GM19328 (cell line): ENCODE measurements around the gene CYP8B1.

Experiments
- ATAC-seq: cut with Tn5 transposase; IDR thresholded peaks from one replicate; pipeline ENCODE4 v1.9.1; 2021; ENCODE audit warnings: mild to moderate bottlenecking, moderate library complexity; ENCODE audit not compliant: unreplicated experiment

Gene CYP8B1, protein sequence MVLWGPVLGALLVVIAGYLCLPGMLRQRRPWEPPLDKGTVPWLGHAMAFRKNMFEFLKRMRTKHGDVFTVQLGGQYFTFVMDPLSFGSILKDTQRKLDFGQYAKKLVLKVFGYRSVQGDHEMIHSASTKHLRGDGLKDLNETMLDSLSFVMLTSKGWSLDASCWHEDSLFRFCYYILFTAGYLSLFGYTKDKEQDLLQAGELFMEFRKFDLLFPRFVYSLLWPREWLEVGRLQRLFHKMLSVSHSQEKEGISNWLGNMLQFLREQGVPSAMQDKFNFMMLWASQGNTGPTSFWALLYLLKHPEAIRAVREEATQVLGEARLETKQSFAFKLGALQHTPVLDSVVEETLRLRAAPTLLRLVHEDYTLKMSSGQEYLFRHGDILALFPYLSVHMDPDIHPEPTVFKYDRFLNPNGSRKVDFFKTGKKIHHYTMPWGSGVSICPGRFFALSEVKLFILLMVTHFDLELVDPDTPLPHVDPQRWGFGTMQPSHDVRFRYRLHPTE

DNA sequence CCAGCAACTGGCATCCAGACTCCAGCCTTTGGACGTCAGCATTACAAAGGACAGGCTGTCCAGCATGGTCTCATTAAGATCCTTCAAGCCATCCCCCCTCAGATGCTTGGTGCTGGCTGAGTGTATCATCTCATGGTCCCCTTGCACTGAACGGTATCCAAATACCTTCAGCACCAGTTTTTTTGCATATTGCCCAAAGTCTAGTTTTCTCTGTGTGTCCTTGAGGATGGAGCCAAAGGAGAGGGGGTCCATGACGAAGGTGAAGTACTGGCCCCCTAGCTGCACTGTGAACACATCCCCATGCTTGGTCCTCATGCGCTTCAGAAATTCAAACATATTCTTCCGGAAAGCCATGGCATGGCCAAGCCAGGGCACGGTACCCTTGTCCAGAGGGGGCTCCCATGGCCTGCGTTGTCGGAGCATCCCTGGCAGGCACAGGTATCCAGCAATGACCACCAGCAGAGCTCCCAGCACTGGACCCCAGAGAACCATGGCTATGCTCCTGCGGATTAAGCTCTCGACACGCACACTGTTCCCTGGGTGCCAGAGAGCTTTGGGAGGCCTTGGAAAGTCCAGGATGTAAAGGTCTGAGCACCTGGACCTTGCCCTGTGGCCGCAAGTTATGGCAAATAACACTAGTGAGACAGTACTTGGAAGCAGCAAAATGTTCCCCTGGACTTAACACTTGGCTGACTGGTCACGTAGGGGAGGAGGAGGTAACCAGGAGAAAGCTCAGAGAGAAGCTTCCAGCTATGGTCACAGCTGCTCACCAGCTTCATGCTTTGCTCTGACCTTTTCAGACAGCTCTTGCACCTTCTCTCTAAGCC, at the start of gene CYP8B1:
TSS of gene CYP8B1 (minus strand) at position 555 of the 827 bp plus-strand sequence. CDS start at position 492, 63 bp downstream.
- no peak for ATAC-seq

DNA sequence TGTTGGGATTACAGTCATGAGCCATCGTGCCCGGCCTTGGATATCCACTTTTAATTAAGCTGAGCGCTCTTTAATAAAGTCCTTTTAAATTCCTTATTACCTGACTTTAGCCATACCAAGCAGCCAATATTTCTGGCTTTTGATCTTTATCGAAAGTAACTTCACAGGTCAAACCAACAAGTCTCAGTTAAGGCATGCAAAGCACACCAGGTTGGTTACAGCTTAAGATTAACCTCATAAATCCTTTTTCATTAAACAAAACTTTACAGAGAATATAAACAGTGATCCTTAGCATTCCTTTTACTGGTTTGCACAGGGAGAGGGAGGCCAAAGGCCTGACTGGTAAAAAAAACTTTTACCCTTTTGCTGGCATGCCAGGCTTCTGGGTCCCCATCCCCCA, 47.9 kb upstream of the CYP8B1 start:
- no peak for ATAC-seq

DNA sequence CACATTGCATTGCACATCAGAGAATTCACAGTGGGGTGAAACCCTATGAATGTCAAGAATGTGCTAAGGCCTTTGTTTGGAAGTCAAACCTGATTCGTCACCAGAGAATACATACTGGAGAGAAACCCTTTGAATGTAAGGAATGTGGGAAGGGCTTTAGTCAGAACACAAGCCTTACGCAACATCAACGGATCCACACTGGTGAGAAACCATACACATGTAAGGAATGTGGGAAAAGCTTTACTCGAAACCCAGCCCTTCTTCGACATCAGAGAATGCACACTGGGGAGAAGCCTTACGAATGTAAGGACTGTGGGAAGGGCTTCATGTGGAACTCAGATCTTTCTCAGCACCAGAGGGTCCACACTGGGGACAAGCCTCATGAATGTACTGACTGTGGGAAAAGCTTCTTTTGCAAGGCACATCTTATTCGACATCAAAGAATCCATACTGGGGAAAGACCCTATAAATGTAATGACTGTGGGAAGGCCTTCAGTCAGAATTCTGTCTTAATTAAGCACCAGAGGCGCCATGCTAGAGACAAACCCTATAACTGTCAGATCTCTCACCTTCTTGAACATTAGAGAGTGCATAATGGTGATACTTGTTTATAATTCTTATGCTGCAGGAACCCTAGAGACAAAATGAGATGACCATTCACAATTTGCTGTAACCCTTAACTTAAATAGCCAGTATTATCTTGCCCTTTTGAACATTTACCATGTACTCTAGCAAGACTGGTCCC, 39.3 kb upstream of the CYP8B1 start:
- ATAC-seq = no peak

DNA sequence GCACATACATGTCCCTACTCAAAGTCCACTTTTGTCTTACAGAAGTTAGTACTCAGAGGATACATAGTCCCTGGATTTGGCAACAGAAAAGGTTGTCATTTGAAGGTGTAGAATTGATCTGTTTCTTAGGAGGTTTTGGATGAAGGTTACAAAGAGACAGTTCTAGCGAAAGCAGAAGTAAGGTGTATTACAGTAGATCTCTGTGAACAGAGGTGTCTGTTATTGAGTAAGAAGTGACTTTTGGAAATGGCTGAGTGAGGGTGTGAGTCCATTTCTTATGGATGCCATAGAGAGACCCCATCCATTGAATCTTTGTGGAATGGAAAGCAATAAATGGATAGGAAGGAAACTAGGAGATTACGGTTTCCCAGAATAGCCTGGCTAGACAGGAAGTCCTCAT, 35.9 kb upstream of the CYP8B1 start:
- no peak for ATAC-seq

DNA sequence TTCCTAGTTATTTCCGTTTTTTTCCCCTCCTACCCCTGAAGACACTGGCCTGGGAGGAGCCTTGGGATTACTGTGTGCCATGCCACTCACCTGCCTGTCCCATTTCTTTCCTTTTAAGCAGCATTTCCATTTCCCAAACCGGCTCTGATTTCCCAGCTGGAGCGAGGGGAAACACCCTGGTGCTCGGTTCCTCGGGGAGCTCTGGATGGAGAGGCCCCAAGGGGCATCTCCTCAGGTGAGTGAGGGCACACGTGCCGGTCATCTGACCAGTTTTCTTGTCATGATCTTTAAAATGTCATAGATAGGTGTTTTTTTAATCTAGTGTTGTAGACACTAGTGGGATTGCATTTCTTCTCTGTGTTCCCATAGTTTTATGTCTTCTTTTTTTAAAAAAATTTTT, 33.0 kb upstream of the CYP8B1 start:
- ATAC-seq = no peak

DNA sequence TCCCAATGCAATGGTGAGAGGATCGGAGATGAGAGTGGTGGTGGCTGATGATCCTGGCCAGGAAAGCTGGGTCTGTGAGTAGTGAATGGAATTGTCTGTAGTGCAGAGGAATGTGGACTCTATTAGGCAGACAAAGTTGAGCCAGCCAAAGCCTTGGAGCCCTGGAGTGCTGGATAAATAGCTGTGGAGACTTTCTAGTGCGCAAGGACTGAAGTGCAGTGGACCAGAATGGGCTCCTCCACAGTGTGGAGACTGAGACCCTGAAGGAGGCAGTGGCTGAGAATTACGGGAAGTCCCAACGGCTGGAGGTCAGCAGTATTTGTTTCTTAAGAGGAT, 31.1 kb upstream of the CYP8B1 start:
- no peak for ATAC-seq

DNA sequence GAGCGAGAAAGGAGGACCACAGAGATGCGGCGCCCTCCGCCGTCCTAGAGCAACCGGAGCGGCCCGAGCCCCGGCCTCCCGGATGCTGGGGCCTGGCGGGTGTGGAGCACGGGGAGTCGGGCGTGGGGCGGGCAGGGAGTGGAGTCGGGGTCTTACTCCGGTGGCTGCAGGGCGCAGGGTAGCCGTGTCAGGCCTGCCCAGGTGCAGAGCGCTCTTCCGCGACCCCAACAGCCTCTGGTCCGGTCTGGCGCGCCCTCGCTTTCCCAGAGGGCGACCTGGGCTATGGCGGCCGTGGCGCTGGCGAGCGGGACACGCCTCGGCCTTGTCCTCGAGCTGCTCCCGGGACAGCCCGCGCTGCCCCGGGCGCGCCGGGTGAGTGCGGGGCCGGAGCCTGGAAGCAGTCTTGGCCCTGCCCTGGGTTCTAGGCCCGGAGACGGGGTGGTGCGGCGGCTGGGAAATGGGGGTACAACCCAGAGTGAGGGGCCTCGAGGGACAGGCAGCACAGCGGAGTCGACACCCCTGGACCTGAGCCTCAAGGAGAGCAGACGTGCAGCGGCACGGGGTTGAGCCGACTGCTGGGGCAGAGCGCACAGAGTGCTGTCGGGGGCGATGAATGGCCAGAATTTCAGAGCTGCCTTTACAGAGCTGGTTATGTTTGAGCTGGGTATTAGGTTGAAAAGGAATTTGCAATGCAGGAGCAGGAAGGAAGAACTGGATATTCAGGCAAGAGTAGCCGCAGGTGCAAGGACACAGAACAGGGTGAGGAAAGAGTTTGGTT, 30.6 kb upstream of the CYP8B1 start, which contains the start of gene ZNF662:
TSS of gene ZNF662 (plus strand) at position 73 of the 778 bp plus-strand sequence. CDS start 1,973 bp downstream, outside the sequence.
- ATAC-seq = no peak

DNA sequence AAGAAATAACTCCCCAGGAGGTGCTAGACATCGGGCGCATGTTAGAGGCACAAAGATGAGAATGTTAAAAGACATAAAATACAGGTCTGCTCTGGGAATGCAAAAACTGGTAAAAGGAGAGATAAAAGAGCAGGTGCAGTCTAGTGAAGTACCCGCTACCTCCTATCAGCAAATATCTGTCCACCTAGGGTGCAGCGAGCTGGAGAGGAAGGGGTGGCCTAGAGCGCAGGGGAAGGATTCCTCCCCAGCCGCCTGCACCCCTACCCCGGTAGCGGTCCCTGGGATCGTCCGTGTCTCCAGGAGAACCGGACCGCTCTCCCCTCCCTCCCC, 30.0 kb upstream of the CYP8B1 start:
- no peak for ATAC-seq

DNA sequence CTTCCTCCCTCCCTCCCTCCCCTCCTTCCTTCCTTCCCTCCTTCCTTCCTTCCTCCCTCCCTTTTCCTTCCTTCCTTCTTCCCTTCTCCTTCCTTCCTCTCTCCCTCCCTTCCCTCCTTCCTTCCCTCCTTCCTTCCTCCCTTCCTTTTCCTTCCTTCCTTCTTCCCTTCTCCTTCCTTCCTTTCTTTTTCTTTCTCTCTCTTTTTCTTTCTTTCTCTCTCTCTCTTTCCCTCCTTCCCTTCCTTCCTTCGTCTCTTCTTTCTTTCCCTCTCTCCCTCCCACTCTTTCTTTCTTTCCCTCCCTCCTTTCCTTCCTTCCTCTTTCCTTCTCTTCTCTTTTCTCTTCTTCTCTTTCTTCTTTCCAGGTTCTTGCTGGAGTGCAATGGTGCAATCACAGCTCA, 28.4 kb upstream of the CYP8B1 start:
- ATAC-seq = no peak

DNA sequence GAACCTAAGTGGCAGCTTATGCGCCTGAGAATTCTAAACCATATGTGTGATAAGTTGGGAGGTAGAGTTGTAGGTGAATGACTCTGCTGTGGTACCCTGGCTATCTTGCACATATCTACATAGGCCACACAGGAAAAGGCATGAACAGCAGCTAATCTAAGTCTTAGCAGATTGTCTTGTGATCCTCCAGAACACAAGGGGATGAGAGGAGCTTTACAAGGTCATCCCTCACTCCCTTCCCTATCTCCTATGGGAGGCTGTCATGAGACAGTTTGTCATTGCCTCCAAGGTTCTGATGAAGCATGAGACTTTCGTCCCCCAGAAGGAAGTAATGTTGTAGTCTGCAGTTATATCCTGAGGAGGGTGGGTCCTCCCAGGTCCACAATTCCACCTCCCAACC, 26.6 kb upstream of the CYP8B1 start:
- ATAC-seq = no peak

DNA sequence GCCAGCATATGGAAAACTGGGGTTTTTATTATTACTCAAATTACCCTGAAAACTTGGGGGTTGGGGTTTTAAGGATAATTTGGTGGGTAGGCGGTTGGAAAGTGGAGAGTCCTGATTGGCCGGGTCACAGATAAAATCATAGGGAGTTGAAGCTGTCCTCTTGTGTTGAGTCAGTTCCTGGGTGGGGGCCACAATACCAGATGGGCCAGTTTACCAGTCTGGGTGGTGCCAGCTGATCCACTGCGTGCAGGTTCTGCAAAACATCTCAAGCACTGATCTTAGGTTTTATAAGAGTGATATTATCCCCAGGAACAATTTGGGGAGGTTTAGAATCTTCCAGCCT, 25.4 kb upstream of the CYP8B1 start:
- no peak for ATAC-seq

DNA sequence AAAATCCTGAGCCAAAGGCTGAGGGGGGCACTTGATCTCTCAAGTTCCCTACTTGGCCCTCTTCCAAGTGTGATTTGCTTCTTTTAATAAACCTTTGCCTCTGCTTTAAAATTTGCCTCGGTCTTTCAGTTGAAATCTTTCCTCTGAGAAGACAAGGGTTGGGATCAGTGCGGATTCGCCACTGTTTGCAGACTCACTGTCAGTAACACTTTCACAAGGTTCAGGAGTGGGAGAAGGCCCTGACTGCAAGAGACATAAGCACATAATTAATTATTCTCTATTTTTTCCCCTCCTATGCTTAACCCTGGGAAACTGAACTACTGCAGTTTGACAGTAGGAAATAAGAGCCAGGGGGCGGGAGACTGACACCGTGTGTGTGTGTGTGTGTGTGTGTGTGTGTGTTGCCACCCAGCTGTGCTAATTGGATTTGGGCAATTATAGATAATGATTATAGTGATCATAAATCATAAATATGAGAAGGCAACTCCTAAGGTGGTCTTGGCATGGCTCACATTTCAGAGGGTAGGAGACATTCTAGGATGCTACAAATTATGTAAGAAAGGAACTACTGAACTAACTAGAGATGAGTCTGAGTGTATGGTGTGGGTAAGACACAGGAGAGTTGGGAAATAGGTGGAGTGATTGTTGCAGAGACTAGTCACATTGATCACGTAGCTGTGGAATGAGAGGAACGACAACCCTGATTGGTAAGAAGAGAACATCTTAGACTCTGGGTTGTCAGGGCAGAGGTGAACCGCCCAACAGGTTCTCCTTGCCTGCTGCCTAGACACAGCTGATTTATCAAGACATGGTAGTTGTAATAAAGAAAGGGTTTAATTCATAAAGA, 24.8 kb upstream of the CYP8B1 start:
- no peak for ATAC-seq

DNA sequence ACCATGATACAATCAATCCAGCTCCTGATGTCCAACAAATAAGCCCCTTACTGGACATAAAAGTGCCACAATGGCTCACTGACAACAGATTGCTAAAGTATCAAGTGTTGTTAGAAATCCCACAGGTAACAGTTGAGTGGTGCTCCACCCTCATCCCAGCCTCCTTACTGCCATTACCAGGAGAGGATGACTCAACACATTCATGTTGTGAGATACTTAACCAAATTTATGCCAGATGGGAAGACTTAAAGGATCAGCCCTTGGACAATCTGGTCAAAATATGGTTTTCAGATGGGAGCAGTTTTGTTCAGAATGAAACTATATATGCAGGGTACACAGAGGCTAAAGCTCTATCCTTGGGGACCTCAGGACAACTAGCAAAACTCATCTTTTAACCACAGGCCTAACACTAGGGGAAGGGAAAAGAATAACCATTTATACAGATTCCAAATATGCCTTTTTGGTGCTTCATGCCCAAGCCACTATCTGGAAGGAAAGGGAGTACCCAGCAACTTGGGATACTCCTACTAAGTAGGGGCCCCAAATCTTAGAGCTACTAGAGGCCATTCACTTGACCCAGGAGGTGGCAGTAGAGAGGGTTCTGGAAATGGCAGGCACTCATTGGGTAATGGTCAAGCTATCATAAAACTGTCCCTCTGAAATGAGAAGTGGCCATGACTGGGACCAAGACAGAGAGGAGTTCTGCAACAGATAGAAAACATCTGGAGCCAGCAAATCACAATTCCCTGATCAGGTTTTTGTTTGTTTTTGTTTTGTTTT, 23.4 kb upstream of the CYP8B1 start:
- ATAC-seq = no peak

DNA sequence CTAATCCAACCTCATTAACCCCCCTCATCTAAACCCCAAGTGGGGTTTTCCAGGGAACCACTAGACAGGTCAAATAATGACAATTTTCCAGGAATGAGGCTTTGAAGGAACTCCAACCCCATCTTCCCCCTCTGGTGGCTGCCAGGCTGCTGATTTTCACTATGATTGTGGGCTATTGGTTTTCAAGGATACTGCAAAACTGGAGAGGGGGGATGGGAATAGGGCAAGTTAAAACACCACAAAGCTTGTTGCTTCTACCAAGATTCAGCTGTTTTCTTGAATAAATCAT, 19.8 kb upstream of the CYP8B1 start:
- no peak for ATAC-seq

DNA sequence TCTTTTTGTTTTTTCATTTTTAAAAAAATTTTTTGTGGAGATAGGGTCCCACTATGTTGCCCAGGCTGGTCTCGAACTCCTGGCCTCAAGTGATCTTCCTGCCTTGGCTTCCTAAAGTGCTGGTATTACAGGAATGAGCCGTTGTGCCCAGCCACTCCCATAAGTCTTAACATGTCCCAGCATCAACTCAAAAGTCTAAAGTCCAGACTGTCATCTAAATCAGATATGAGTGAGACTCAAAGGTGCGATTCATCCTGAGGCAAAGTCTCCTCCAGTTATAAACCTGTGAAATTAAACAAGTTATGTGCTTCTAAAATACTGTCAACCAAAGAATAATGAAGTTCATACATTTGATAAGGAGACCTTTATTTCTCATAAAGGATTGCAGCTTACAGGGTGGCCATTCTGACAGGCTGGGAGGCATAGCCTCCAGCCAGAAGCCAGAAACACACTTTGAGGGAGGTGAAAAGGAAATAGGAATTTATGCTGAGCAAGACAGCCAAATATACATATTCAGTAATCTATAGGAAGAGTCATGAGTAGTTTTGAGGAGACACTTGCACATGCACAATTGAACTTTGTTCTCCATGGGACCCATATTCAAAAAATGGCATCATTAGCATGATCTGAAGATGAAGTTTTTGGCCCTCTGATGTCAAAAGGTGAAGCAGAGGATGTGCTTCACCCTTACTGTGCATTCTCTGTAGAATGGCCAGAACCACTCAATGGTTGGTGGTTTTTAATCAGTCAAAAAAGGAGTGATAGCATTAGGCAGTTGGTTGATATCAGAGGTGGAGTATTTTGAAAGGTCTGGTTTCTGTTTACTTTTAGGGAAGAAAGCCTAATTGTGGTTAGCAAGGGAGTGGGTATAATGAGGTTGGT, 19.3 kb upstream of the CYP8B1 start:
- no peak for ATAC-seq

DNA sequence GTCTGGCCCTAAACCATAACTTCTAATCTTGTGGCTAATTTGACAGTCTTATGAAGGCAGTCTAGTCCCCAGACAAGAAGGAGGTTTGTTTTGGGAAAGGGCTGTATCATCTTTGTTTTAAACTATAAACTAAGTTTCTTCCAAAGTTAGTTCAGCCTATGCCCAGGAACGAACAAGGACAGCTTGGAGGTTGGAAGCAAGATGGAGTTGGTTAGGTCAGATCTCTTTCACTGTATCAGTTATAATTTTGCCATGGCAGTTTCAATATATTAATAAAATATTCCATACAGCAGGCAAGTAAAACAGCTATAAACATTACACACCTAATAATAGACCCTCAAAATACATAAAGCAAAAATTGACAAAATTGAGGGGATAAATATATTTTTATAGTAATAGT, 17.1 kb upstream of the CYP8B1 start:
- no peak for ATAC-seq

DNA sequence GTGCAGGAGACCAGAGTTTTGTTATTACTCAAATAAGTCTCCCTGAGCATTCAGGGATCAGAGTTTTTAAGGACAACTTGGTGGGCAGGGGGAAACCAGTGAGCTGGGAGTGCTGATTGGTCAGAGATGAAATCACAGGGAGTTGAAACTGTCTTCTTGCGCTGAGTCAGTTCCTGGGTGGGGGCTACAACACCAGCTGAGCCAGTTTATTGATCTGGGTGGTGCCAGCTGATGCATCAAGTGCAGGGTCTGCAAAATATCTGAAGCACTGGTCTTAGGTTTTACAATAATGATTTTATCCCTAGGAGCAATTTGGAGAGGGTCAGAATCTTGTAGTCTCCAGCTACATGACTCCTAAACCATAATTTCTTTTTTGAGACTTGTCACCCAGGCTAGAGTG, 16.5 kb upstream of the CYP8B1 start:
- ATAC-seq = no peak

DNA sequence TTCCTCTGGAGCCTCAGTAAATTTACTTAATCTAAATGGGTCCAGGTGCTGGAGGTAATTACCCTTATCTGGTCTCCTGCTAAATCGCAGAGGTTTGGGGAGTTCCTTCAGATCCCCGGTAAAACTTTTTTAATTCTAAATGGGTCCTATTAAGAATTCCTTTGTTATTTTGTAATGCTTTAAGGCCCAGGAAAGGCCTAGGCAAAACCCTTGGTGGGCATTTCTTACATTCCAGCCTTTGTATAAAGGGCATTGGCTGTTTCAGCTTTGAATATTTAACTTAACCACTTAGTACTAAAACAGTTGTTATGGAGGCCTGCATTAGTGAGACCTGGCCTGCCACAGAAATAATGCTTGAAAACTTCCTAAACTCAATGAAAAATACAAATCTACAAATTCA, 15.4 kb upstream of the CYP8B1 start:
- ATAC-seq = no peak
